ENCODE results near the gene TTR. TPM values are rescaled to one million over a fixed set of nuclear protein-coding genes. Genes with fewer than 3 reads are reported as not detected.

The TTR gene
- total and polyA plus RNA-seq, 4 experiments from 2014 or later: not detected

DNA sequence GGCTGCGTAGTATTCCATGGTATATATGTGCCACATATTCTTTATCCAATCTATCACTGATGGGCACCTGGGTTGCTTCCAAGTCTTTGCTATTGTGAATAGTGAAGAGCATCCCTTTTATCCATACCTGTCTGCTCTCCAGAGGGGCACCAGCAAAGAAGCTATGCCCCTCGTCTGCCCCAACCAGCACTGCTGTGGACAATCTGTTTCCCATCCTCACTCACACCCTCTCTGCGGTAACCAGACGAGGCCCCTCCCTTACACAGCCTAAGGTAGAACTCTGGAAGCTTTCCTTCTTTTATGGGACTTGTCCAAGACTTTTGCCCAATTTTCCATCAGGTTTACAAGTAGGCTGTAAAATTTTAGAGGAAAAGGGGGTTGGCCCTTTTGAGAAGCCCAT lies 24.9 kb downstream of the TTR start:
- no peaks in the 10 kb centered on the region for H3K27me3 ChIP-seq (ENCODE audit: insufficient read depth, low read length)
- ChIA-PET CTCF (ENCODE audit: partially characterized antibody) (no interaction called here), POLR2A (ENCODE audit: partially characterized antibody) (no interaction called here)
- intact Hi-C loops (cut with micrococcal nuclease): no loop called here
- Mint-ChIP-seq H3K36me3 (no peaks in the 10 kb centered on the region), H3K27me3 (peaks cover 2 to 6% of the 10 kb centered on the region in 2 donors), H3K27ac (no peak overlapping the region), H3K4me1 (no peaks in the 10 kb centered on the region), H3K4me3 (no peak overlapping the region), H3K9me3 (no peaks in the 10 kb centered on the region)
- DNase-seq: no peak
- H3K9me3 ChIP-seq (ENCODE audit: control insufficient read depth in 1 of 2, low read length in 2 of 2): no peaks in the 10 kb centered on the region
- H3K4me1 ChIP-seq (ENCODE audit: insufficient read depth, low read length): no peaks in the 10 kb centered on the region
- no peak overlapping the region for H3K27ac ChIP-seq (ENCODE audit: low read depth, low read length)
- H3K4me3 ChIP-seq (ENCODE audit: low read length in 2 of 2): no peak overlapping the region
- no peaks in the 10 kb centered on the region for H3K36me3 ChIP-seq (ENCODE audit: insufficient read depth, low read length)

DNA sequence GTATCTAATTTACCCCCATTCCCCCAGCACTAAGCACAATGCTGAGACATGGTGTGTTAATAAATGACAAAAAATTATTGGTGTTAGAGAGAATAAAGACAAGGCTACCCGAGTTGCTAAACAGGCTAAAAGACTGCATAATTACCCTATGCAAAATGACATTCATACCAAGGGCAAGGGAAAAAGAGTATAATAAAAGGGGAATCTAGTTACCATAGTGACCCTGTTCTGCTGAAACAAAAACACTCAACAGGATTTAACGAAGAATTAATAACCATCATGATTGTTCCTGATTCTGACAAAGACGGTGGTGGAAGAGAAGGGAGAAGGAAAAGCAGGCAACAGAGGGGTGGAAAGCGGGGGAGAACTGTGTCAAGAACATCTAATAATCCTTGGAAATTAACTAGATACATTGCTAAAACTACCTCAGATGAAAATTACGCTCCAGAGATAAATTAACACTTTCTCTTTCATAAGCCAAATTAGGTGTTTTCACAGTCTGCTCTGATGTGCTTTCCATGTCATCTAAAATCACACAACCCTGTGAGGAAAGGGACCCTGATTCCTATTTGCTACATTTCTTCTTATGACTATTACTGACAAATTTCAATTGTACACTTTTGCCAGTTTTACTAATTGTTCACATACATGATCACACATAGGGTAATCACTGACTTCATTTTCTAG lies 25.5 kb downstream of the TTR start:
- H3K27ac ChIP-seq (ENCODE audit: low read depth, low read length): no peak overlapping the region
- Mint-ChIP-seq H3K27me3 (peaks cover 2 to 7% of the 10 kb centered on the region in 2 donors), H3K4me3 (no peak overlapping the region), H3K27ac (no peak overlapping the region), H3K9me3 (no peaks in the 10 kb centered on the region), H3K4me1 (no peaks in the 10 kb centered on the region), H3K36me3 (no peaks in the 10 kb centered on the region)
- CTCF ChIA-PET (ENCODE audit: partially characterized antibody): no interaction called here
- H3K9me3 ChIP-seq (ENCODE audit: control insufficient read depth in 1 of 2, low read length in 2 of 2): no peaks in the 10 kb centered on the region
- H3K4me1 ChIP-seq (ENCODE audit: insufficient read depth, low read length): no peaks in the 10 kb centered on the region
- H3K36me3 ChIP-seq (ENCODE audit: insufficient read depth, low read length): no peaks in the 10 kb centered on the region
- H3K4me3 ChIP-seq (ENCODE audit: low read length in 2 of 2): no peak overlapping the region
- no peaks in the 10 kb centered on the region for H3K27me3 ChIP-seq (ENCODE audit: insufficient read depth, low read length)
- intact Hi-C loops (cut with micrococcal nuclease): no loop called here
- no peak for DNase-seq
- POLR2A ChIA-PET (ENCODE audit: partially characterized antibody): no interaction called here

DNA sequence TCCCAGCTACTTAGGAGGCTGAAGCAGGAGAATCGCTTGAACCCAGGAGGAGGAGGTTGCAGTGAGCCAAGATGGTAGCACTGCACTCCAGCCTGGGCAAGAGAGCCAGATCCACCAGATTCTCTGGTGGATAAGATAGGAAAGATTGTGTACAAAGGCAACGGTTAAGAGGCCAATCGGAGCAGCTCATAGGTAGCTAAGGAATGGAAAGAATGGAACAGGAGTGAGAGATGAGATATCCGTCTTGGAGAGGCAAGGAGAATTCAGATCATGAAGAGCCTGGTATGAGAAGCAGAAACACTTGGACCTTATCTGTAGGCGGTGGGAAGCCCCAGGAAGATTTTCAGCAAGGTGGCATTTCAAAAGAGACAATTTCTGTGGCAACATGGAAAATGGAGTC lies 27.1 kb downstream of the TTR start:
- H3K27me3 ChIP-seq (ENCODE audit: insufficient read depth, low read length): no peaks in the 10 kb centered on the region
- no peaks in the 10 kb centered on the region for H3K4me1 ChIP-seq (ENCODE audit: insufficient read depth, low read length)
- no peaks in the 10 kb centered on the region for H3K4me1 Mint-ChIP-seq
- H3K27ac Mint-ChIP-seq: no peak overlapping the region
- CTCF ChIA-PET (ENCODE audit: partially characterized antibody): no interaction called here
- DNase-seq: no peak
- H3K4me3 Mint-ChIP-seq: no peak overlapping the region
- intact Hi-C loops (cut with micrococcal nuclease): no loop called here
- H3K36me3 Mint-ChIP-seq: no peaks in the 10 kb centered on the region
- peaks cover 2 to 9% of the 10 kb centered on the region in 2 donors for H3K27me3 Mint-ChIP-seq
- no peaks in the 10 kb centered on the region for H3K9me3 Mint-ChIP-seq
- no peak overlapping the region for H3K27ac ChIP-seq (ENCODE audit: low read depth, low read length)
- H3K36me3 ChIP-seq (ENCODE audit: insufficient read depth, low read length): no peaks in the 10 kb centered on the region
- no peak overlapping the region for H3K4me3 ChIP-seq (ENCODE audit: low read length in 2 of 2)
- POLR2A ChIA-PET (ENCODE audit: partially characterized antibody): no interaction called here
- H3K9me3 ChIP-seq (ENCODE audit: control insufficient read depth in 1 of 2, low read length in 2 of 2): no peaks in the 10 kb centered on the region

DNA sequence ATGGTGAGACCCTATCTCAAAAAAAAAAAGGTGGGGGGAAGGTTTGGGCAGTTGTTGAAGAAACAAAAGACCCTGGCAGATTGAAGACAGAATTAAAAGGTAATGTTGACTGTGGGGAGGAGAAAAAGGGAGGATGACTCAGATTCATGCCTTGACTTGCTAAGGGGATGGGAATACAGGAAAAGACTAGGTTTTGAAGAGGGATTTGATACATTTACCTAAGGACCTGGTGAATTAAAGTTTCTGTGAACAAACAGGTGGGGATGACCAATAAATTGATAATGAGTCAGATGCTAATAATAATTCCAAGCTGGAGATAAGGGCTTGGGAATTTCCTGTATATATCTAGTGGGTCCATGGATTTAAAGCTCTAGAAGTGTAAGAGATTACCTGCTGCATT lies 27.6 kb downstream of the TTR start:
- ChIA-PET CTCF (ENCODE audit: partially characterized antibody) (interaction anchor here (0.9 kb wide), 1 partner anchor 9 kb away, joined by 3 read pairs; no protein-coding TSS in a partner anchor), POLR2A (ENCODE audit: partially characterized antibody) (no interaction called here)
- no peak overlapping the region for H3K4me3 Mint-ChIP-seq
- H3K36me3 ChIP-seq (ENCODE audit: insufficient read depth, low read length): no peaks in the 10 kb centered on the region
- no peak overlapping the region for H3K4me3 ChIP-seq (ENCODE audit: low read length in 2 of 2)
- H3K36me3 Mint-ChIP-seq: no peaks in the 10 kb centered on the region
- no peaks in the 10 kb centered on the region for H3K27me3 ChIP-seq (ENCODE audit: insufficient read depth, low read length)
- no peak overlapping the region for H3K27ac ChIP-seq (ENCODE audit: low read depth, low read length)
- no peaks in the 10 kb centered on the region for H3K9me3 ChIP-seq (ENCODE audit: control insufficient read depth in 1 of 2, low read length in 2 of 2)
- no peak for DNase-seq
- intact Hi-C loops (cut with micrococcal nuclease): no loop called here
- H3K4me1 Mint-ChIP-seq: no peaks in the 10 kb centered on the region
- no peak overlapping the region for H3K27ac Mint-ChIP-seq
- no peaks in the 10 kb centered on the region for H3K9me3 Mint-ChIP-seq
- H3K4me1 ChIP-seq (ENCODE audit: insufficient read depth, low read length): no peaks in the 10 kb centered on the region
- peaks cover 2 to 9% of the 10 kb centered on the region in 2 donors for H3K27me3 Mint-ChIP-seq

DNA sequence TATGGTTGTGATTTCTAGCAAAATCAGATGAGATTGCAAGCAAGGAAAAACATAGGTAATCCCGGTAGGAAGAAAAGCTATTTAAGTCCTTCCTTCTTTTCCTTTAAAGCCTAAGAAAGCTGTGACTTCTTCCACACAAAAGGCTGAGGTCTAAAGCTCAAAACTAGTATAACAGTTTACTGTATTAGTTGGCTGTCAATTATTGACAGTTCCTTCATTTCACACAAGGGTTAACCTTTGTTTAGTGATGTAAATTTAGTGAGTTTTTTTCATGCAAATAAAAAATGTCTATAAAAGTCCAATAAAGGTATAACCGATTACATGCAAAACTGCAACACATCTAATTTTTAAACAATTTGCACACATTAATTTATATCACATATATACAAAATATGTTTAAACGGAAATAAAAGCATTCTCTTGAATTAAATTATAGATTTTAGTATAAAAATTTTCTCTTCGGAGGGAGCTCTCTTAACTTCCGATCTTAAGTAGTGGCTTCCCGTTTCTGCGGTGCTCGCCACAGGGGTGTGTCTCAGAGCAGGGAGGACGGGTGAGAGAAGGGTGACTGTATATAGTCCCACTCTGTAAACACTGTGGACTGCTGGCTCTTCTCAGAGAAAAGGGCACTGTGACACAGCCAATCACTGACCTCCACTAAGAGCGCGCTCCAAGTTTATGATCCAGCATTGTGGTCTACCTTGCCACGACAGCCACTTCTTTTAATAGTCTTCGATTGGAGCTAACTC lies 33.4 kb downstream of the TTR start:
- no peak overlapping the region for H3K27ac Mint-ChIP-seq
- no peak for DNase-seq
- POLR2A ChIA-PET (ENCODE audit: partially characterized antibody): no interaction called here
- H3K4me1 ChIP-seq (ENCODE audit: insufficient read depth, low read length): no peaks in the 10 kb centered on the region
- H3K36me3 ChIP-seq (ENCODE audit: insufficient read depth, low read length): no peaks in the 10 kb centered on the region
- no peaks in the 10 kb centered on the region for H3K4me1 Mint-ChIP-seq
- no peaks in the 10 kb centered on the region for H3K27me3 ChIP-seq (ENCODE audit: insufficient read depth, low read length)
- H3K9me3 ChIP-seq (ENCODE audit: control insufficient read depth in 1 of 2, low read length in 2 of 2): no peaks in the 10 kb centered on the region
- peaks cover 0 to 3% of the 10 kb centered on the region in 2 donors for H3K27me3 Mint-ChIP-seq
- CTCF ChIA-PET (ENCODE audit: partially characterized antibody): no interaction called here
- no peak overlapping the region for H3K4me3 Mint-ChIP-seq
- H3K9me3 Mint-ChIP-seq: no peaks in the 10 kb centered on the region
- intact Hi-C loops (cut with micrococcal nuclease): no loop called here
- no peaks in the 10 kb centered on the region for H3K36me3 Mint-ChIP-seq
- no peak overlapping the region for H3K27ac ChIP-seq (ENCODE audit: low read depth, low read length)
- no peak overlapping the region for H3K4me3 ChIP-seq (ENCODE audit: low read length in 2 of 2)

DNA sequence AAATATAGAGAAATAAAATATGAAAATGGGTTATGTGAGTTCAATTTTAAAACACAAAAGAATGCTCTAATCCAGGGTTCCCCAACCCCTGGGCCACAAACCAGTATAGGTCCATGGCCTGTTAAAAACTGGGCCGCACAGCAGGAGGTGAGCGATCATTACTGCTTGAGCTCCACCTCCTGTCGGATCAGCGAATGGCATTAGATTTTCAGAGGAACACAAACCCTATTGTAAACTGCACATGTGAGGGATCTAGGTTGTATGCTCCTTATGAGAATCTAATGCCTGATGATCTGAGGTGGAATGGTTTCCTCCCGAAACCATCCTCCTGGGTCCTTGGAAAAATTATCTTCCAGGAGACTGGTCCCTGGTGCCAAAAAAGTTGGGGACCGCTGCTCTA lies 34.7 kb downstream of the TTR start:
- no peak overlapping the region for H3K27ac ChIP-seq (ENCODE audit: low read depth, low read length)
- no peaks in the 10 kb centered on the region for H3K4me1 ChIP-seq (ENCODE audit: insufficient read depth, low read length)
- H3K4me1 Mint-ChIP-seq: no peaks in the 10 kb centered on the region
- no peak for DNase-seq
- no peaks in the 10 kb centered on the region for H3K9me3 ChIP-seq (ENCODE audit: control insufficient read depth in 1 of 2, low read length in 2 of 2)
- no peak overlapping the region for H3K4me3 ChIP-seq (ENCODE audit: low read length in 2 of 2)
- no peaks in the 10 kb centered on the region for H3K36me3 Mint-ChIP-seq
- H3K27ac Mint-ChIP-seq: no peak overlapping the region
- CTCF ChIA-PET (ENCODE audit: partially characterized antibody): no interaction called here
- H3K27me3 Mint-ChIP-seq: peaks cover 0 to 3% of the 10 kb centered on the region in 2 donors
- no peak overlapping the region for H3K4me3 Mint-ChIP-seq
- intact Hi-C loops (cut with micrococcal nuclease): no loop called here
- no peaks in the 10 kb centered on the region for H3K36me3 ChIP-seq (ENCODE audit: insufficient read depth, low read length)
- H3K9me3 Mint-ChIP-seq: no peaks in the 10 kb centered on the region
- no peaks in the 10 kb centered on the region for H3K27me3 ChIP-seq (ENCODE audit: insufficient read depth, low read length)
- POLR2A ChIA-PET (ENCODE audit: partially characterized antibody): no interaction called here

DNA sequence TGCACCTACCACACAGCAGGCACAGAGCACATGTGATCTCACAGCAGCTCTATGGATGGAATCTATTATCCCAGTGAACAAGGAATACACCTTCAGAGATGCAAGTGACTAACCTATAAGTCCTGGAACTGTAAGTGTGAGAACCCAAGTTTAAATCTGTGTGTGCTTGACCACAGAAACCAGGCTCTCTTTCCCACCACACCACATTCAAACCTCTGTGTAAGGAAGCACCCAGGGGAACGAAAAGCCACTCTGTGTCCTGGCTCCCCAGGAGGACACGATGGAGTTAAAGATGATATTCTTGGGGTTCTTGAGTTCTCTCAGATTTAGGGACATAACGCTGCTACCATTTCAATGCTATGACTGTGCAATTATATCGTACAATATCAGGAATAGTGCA lies 38.9 kb downstream of the TTR start:
- H3K4me1 ChIP-seq (ENCODE audit: insufficient read depth, low read length): no peaks in the 10 kb centered on the region
- Mint-ChIP-seq H3K27me3 (peaks cover 0 to 2% of the 10 kb centered on the region in 2 donors), H3K36me3 (no peaks in the 10 kb centered on the region), H3K9me3 (no peaks in the 10 kb centered on the region), H3K27ac (no peak overlapping the region), H3K4me1 (peaks cover 0 to 5% (median 0%) of the 10 kb centered on the region in 4 donors), H3K4me3 (no peak overlapping the region)
- POLR2A ChIA-PET (ENCODE audit: partially characterized antibody): no interaction called here
- CTCF ChIA-PET (ENCODE audit: partially characterized antibody): no interaction called here
- DNase-seq: no peak
- intact Hi-C loops (cut with micrococcal nuclease): no loop called here
- H3K4me3 ChIP-seq (ENCODE audit: low read length in 2 of 2): no peak overlapping the region
- no peaks in the 10 kb centered on the region for H3K9me3 ChIP-seq (ENCODE audit: control insufficient read depth in 1 of 2, low read length in 2 of 2)
- H3K27ac ChIP-seq (ENCODE audit: low read depth, low read length): no peak overlapping the region
- H3K27me3 ChIP-seq (ENCODE audit: insufficient read depth, low read length): no peaks in the 10 kb centered on the region
- H3K36me3 ChIP-seq (ENCODE audit: insufficient read depth, low read length): no peaks in the 10 kb centered on the region

Measured in CD4-positive, alpha-beta memory T cell (primary cell).